Germinal center (tissue), 1 donor: ENCODE data around the gene KLHL42.

Experiments used
- DNase-seq: peaks from one replicate; pipeline ENCODE4 v3.0.0; 2012; ENCODE audit warnings: mixed read lengths, low spot score

Gene KLHL42

GRCh38 chr12:27780612-27781408, 777 bp downstream of the KLHL42 start:
- peak; percentile 35 for DNase-seq

GRCh38 chr12:27781680-27782079, 1.6 kb downstream of the KLHL42 start:
- DNase-seq: no peak

- no peak for DNase-seq
Observed at GRCh38 chr12:27782481-27782880, 2.4 kb downstream of the KLHL42 start.

GRCh38 chr12:27785882-27786570, 6.0 kb downstream of the KLHL42 start:
- DNase-seq: no peak

GRCh38 chr12:27787559-27787958, 7.5 kb downstream of the KLHL42 start:
- DNase-seq: no peak

- no peak for DNase-seq
Observed at GRCh38 chr12:27790179-27790578, 10.1 kb downstream of the KLHL42 start.

- no peak for DNase-seq
Observed at GRCh38 chr12:27794818-27795584, 15.0 kb downstream of the KLHL42 start.

- DNase-seq: no peak
Observed at GRCh38 chr12:27796128-27796527, 16.1 kb downstream of the KLHL42 start.

- no peak for DNase-seq
Observed at GRCh38 chr12:27797301-27798025, 17.4 kb downstream of the KLHL42 start.

- DNase-seq: no peak
Observed at GRCh38 chr12:27800819-27801218, 20.8 kb downstream of the KLHL42 start.

GRCh38 chr12:27801630-27802029, 21.6 kb downstream of the KLHL42 start:
- no peak for DNase-seq

- DNase-seq: no peak
Observed at GRCh38 chr12:27802511-27802910, 22.5 kb downstream of the KLHL42 start.

- DNase-seq: no peak
Observed at GRCh38 chr12:27802936-27803335, 22.9 kb downstream of the KLHL42 start.

GRCh38 chr12:27805238-27805637, 25.2 kb downstream of the KLHL42 start:
- DNase-seq: no peak

- no peak for DNase-seq
Observed at GRCh38 chr12:27806259-27806658, 26.2 kb downstream of the KLHL42 start.

GRCh38 chr12:27807063-27807703, 27.1 kb downstream of the KLHL42 start:
- no peak for DNase-seq

- no peak for DNase-seq
Observed at GRCh38 chr12:27808841-27809240, 28.8 kb downstream of the KLHL42 start.

- DNase-seq: no peak
Observed at GRCh38 chr12:27810756-27811155, 30.7 kb downstream of the KLHL42 start.

- no peak for DNase-seq
Observed at GRCh38 chr12:27812502-27812901, 32.5 kb downstream of the KLHL42 start.

- DNase-seq: no peak
Observed at GRCh38 chr12:27814411-27814810, 34.4 kb downstream of the KLHL42 start.

- DNase-seq: no peak
Observed at GRCh38 chr12:27814851-27815591, 35.0 kb downstream of the KLHL42 start.
